T-helper 2 cell treated with Interferon-gamma antibody and Interleukin-4, amounts not matched to agents 5 μg/mL and 100 μg/mL, for 36 hours (primary cell): Measurements from ENCODE around the gene PLSCR4.
"Not testable (repeated sequence)": the region's sequence is repeated elsewhere in the genome, so short reads cannot be mapped to it uniquely, and the experiment has no call there.

Source experiments
- DNase-seq: peaks from one replicate; pipeline ENCODE4 v3.0.0; 2021; ENCODE audit warnings: low spot score
- H3K27ac Mint-ChIP-seq: one replicate; pipeline ENCODE4 v1.8.0; 2021; ENCODE audit warnings: mild to moderate bottlenecking, mixed read lengths
- H3K27me3 Mint-ChIP-seq: one replicate; pipeline ENCODE4 v1.8.0; 2021; ENCODE audit warnings: low read depth, mixed read lengths
- H3K36me3 Mint-ChIP-seq: one replicate; pipeline ENCODE4 v1.8.0; 2021; ENCODE audit warnings: low read depth, mixed read lengths
- H3K4me1 Mint-ChIP-seq: one replicate; pipeline ENCODE4 v1.8.0; 2021; ENCODE audit warnings: low read depth, mixed read lengths
- H3K4me3 Mint-ChIP-seq: one replicate; pipeline ENCODE4 v1.8.0; 2022; ENCODE audit warnings: mild to moderate bottlenecking, moderate library complexity, mixed read lengths
- H3K9me3 Mint-ChIP-seq: one replicate; pipeline ENCODE4 v1.8.0; 2021; ENCODE audit warnings: mixed read lengths

The PLSCR4 gene

DNA sequence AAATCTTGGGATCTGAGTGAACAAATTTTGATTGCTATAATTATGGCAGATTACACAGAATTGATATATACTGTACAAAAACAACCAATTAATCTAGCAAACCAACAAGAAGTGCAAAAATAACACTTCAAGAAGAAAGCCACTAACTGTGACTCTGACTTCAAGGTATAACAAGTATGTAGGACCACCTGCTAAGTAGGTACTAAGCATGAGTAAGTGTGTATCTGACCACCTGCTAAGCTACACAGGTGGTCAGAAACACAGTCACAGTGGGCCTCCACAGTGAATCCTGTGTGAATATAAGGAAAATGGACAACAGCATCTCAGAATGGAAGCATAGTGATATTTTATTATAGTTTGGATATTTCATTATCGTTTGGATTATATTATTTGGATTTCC, 14.8 kb upstream of the PLSCR4 start:
- Mint-ChIP-seq H3K4me3 (no peak overlapping the region), H3K27ac (no peak overlapping the region), H3K4me1 (no peaks in the 10 kb centered on the region), H3K27me3 (no peaks in the 10 kb centered on the region), H3K36me3 (no peaks in the 10 kb centered on the region), H3K9me3 (no peaks in the 10 kb centered on the region)
- no peak for DNase-seq

DNA sequence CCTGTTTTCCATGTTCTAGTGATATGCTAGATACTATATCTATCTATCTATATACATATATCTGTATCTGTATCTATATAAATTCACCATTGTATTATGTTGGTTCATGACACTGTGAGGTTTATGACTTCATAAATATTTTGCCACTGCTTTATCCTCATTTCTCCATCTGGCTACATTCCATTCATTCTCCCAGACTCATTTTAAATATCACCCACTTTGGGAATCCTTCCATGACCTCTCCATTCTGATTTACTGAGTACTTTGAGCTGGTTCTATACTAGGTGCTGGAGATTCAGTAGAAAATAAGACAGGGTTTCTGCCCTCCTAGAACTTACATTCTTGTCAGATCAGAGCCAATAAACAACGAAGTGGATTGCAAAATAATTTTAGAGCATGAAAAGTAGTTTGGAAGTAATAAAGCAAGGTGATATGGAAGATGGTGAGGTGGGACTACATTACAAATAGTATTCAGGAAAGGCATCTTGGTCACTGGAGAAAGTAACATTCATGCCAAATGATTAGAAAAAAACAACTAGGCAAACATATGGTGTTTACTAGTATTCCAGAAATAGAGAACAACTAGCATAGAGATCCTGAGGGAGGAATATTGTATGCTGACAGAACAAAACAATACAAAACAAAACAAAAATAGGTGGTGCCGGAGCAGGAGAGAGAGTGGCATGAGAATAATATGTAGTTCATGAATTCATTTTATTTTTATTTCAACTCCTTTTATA, 11.6 kb upstream of the PLSCR4 start:
- no peak for DNase-seq
- Mint-ChIP-seq H3K4me1 (no peaks in the 10 kb centered on the region), H3K4me3 (no peak overlapping the region), H3K36me3 (no peaks in the 10 kb centered on the region), H3K9me3 (no peaks in the 10 kb centered on the region), H3K27me3 (no peaks in the 10 kb centered on the region), H3K27ac (no peak overlapping the region)

DNA sequence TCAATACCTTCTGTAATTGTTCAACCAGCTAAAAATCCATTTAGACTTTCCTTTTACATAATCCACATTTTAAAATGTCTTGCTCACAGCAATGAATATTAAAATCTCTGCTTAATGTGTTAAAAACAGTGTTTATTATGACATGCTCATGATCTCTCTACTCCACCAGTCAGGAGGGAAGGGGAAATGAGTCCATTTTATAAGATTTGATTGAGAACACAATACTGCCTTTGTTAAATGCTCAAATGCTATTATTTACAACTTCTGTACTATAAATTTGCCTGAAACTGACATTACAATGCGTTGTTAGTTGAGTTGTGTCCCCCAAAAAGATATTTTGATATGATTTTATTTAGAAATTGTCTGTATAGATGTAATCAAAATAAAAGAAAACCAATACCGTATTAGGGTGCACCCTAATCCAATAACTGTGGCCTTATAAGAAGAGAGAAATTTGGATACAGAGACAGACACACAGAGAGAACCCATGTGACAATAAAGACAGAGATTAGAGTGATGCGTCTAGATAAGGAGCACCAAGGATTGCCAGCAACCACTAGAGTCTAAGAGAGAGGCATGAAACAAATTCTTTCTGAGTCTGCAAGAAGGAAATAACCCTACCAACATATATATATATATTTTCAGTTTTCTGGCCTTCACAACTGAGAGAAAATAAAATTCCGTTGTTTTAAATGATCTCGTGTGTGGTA, 9.1 kb upstream of the PLSCR4 start:
- Mint-ChIP-seq H3K9me3 (no peaks in the 10 kb centered on the region), H3K27ac (no peak overlapping the region), H3K4me3 (no peak overlapping the region), H3K4me1 (no peaks in the 10 kb centered on the region), H3K27me3 (no peaks in the 10 kb centered on the region), H3K36me3 (no peaks in the 10 kb centered on the region)
- no peak for DNase-seq

DNA sequence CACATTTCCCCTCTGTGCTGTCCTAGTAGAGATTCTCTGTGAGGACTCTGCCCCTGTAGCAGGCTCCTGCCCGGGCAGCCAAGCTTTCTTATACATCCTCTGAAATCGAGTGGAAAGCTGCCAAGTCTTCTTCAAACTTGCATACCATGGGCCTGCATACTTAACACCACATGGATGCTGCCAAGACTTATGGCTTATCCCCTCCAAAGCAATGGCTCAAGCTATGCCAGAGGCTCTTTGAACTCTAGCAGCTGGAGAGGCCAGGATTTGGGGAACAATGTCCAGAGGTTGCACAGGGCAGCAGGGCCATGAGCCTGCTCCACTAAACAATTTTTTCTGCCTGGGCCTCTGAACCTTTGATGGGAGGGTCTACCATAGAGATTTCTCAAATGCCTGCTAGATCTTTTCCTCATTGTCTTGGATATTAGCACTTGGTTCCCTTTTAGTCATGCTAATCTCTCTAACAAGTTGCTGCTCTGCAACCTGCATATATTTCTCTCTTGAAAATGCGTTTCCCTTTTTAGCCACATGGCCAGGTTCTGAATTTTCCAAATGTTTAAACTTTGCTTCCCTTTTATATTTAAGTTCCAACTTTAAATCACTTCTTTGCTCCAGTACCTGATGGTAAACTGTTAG, 6.1 kb upstream of the PLSCR4 start:
- no peak overlapping the region for H3K27ac Mint-ChIP-seq
- peaks cover 8% of the 10 kb centered on the region for H3K27me3 Mint-ChIP-seq
- DNase-seq, result no peak

GRCh38 chr3:146252445-146252844, 1.5 kb upstream of the PLSCR4 start:
- H3K27me3 Mint-ChIP-seq, result peaks cover 29% of the 10 kb centered on the region
- not testable (repeated sequence) for H3K4me3 Mint-ChIP-seq, H3K27ac Mint-ChIP-seq, H3K9me3 Mint-ChIP-seq, H3K36me3 Mint-ChIP-seq, H3K4me1 Mint-ChIP-seq, DNase-seq

More for the DNA sequence above, 6.1 kb upstream of the PLSCR4 start:
- no peak overlapping the region for H3K4me3 Mint-ChIP-seq
- no peaks in the 10 kb centered on the region for H3K36me3 Mint-ChIP-seq
- no peaks in the 10 kb centered on the region for H3K9me3 Mint-ChIP-seq
- H3K4me1 Mint-ChIP-seq, result no peaks in the 10 kb centered on the region

- DNase-seq, result no peak
- H3K27me3 Mint-ChIP-seq, result peaks cover 31% of the 10 kb centered on the region
- H3K9me3 Mint-ChIP-seq, result no peaks in the 10 kb centered on the region
- H3K4me3 Mint-ChIP-seq, result peak overlapping the region; percentile 69
- H3K27ac Mint-ChIP-seq, result no peak overlapping the region
- no peaks in the 10 kb centered on the region for H3K36me3 Mint-ChIP-seq
- no peaks in the 10 kb centered on the region for H3K4me1 Mint-ChIP-seq
These were observed 984 bp downstream of the PLSCR4 start for GRCh38 chr3:146249921-146250320.

DNA sequence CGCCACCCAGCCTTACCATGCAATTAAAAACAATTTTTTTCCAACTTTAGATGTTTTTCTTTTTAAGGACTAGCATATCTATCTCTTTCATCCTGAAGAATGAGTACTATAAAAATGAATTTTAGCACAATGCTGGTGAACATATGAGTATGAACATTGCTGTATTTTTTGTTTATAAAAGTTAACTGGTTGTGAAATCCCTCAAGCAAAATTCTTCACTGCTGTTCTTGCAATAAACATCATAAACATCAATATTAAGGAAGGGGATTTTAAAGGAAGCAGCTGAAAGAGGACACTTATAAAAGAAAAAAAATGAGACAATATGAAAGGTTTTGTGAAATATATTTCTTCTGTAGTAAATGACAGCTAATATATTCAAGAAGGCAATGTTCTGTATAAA, 3.0 kb downstream of the PLSCR4 start:
- DNase-seq, result no peak
- H3K27ac Mint-ChIP-seq, result no peak overlapping the region
- no peaks in the 10 kb centered on the region for H3K4me1 Mint-ChIP-seq
- H3K4me3 Mint-ChIP-seq, result no peak overlapping the region
- H3K27me3 Mint-ChIP-seq, result peaks cover 31% of the 10 kb centered on the region
- no peaks in the 10 kb centered on the region for H3K36me3 Mint-ChIP-seq
- H3K9me3 Mint-ChIP-seq, result no peaks in the 10 kb centered on the region

DNA sequence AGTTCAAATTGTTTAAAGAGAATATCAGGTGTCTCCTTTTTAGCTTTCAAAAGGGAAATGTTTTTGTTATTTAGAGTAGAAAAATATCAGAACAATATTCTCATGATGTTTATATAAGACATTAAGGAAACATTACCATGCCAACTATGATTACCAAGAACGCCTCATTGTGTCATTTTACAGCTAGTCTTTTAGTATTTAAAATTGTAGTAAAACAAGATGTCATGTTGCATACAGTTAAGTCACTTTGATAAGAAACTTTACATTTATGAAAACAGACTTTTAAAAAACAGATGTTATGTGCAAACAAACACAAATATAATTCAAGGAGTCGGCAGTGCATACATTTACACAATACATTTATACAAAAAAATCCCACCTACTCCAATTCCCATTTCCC, 4.4 kb downstream of the PLSCR4 start:
- Mint-ChIP-seq H3K27me3 (peaks cover 18% of the 10 kb centered on the region), H3K4me1 (no peaks in the 10 kb centered on the region), H3K27ac (no peak overlapping the region), H3K4me3 (no peak overlapping the region), H3K36me3 (no peaks in the 10 kb centered on the region), H3K9me3 (no peaks in the 10 kb centered on the region)
- DNase-seq, result no peak

DNA sequence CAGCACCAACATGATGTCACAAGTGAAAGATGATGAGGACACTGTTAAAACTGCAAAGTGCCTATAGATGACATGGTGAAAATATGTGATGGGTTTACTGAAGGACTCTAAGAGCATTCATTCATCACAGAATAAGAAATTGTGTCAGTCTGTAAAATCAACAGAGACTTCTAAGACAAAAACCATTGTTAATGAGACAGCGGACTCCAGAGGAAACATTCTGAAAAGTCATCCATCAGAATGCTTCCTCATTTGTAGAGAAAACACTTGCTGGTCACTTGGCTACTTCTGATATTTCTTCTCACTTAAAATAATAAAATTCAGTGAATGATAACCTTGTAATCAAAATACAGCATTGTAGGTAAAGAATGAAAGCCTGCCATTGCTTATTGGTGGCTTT, 7.3 kb downstream of the PLSCR4 start:
- H3K4me1 Mint-ChIP-seq, result no peaks in the 10 kb centered on the region
- no peak for DNase-seq
- H3K36me3 Mint-ChIP-seq, result no peaks in the 10 kb centered on the region
- H3K27me3 Mint-ChIP-seq, result peaks cover 6% of the 10 kb centered on the region
- H3K4me3 Mint-ChIP-seq, result no peak overlapping the region
- H3K9me3 Mint-ChIP-seq, result no peaks in the 10 kb centered on the region
- H3K27ac Mint-ChIP-seq, result no peak overlapping the region

- Mint-ChIP-seq H3K4me1 (no peaks in the 10 kb centered on the region), H3K4me3 (no peak overlapping the region), H3K9me3 (peaks cover 4% of the 10 kb centered on the region), H3K36me3 (no peaks in the 10 kb centered on the region), H3K27ac (no peak overlapping the region), H3K27me3 (no peaks in the 10 kb centered on the region)
- no peak for DNase-seq
These were observed 9.2 kb downstream of the PLSCR4 start for GRCh38 chr3:146241523-146242240.

DNA sequence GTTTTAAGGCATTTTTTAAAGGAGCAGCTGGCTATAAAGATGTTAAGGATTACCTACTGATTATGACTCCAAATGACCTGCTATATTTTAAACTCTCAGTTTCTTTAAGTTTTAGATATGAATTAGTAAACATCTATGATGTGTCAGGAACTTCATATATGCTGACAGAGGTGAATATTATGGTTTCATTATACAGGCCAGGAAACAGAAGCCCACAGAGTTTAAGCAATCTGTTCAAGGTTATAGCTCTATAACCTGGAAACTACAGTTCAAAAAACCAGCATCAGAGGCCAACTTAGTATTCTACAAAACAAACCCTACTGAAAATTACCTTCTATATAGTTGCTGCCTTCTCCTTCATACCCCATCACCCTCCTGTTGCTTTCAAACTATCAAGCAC, 17.4 kb downstream of the PLSCR4 start:
- no peak overlapping the region for H3K4me3 Mint-ChIP-seq
- no peaks in the 10 kb centered on the region for H3K27me3 Mint-ChIP-seq
- H3K27ac Mint-ChIP-seq, result no peak overlapping the region

GRCh38 chr3:146227486-146227885, 23.4 kb downstream of the PLSCR4 start:
- DNase-seq, result no peak
- no peaks in the 10 kb centered on the region for H3K36me3 Mint-ChIP-seq
- no peak overlapping the region for H3K27ac Mint-ChIP-seq

More for the DNA sequence above, 17.4 kb downstream of the PLSCR4 start:
- no peak for DNase-seq
- no peaks in the 10 kb centered on the region for H3K36me3 Mint-ChIP-seq
- peaks cover 15% of the 10 kb centered on the region for H3K9me3 Mint-ChIP-seq
- no peaks in the 10 kb centered on the region for H3K4me1 Mint-ChIP-seq

DNA sequence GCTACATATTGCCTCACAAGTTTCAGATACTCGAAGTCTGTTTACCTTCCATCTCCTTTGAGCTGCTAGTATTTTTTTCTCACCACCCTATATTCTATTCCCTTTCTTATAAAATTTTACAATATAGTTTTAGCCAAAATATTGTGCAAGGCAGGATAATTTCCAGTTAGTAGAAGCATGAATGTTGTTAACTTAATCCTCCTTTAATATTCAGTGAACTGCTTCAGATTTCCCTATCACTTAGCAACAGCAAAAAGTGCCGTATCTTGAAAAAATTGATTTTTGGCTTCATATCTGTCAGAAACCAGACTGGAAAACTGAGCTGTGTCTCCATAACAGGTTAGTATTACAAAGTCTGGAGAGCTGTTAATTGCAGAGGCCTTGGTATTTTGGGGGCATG, 24.0 kb downstream of the PLSCR4 start:
- DNase-seq, result no peak
- no peak overlapping the region for H3K27ac Mint-ChIP-seq
- no peak overlapping the region for H3K4me3 Mint-ChIP-seq
- H3K9me3 Mint-ChIP-seq, result no peaks in the 10 kb centered on the region
- H3K4me1 Mint-ChIP-seq, result no peaks in the 10 kb centered on the region
- no peaks in the 10 kb centered on the region for H3K36me3 Mint-ChIP-seq
- no peaks in the 10 kb centered on the region for H3K27me3 Mint-ChIP-seq

More at GRCh38 chr3:146227486-146227885, 23.4 kb downstream of the PLSCR4 start:
- Mint-ChIP-seq H3K27me3 (no peaks in the 10 kb centered on the region), H3K9me3 (no peaks in the 10 kb centered on the region), H3K4me1 (no peaks in the 10 kb centered on the region), H3K4me3 (no peak overlapping the region)

- not testable (repeated sequence) for H3K27me3 Mint-ChIP-seq, H3K27ac Mint-ChIP-seq, DNase-seq, H3K4me1 Mint-ChIP-seq, H3K9me3 Mint-ChIP-seq, H3K36me3 Mint-ChIP-seq, H3K4me3 Mint-ChIP-seq
These were observed 25.4 kb downstream of the PLSCR4 start for GRCh38 chr3:146225458-146225857.
